ENCODE data around the gene POU4F2.

Gene POU4F2

GRCh38 chr4:146647615-146648460 is 9.1 kb downstream of the POU4F2 start:
- Mint-ChIP-seq H3K9me3 (peaks cover 3% of the 10 kb centered on the region), H3K36me3 (ENCODE audit: low read depth) (no peaks in the 10 kb centered on the region), H3K27me3 (ENCODE audit: low read depth) (peaks cover 100% of the 10 kb centered on the region), H3K27ac (no peak overlapping the region), H3K4me3 (no peak overlapping the region), H3K4me1 (no peaks in the 10 kb centered on the region)
- TF ChIP-seq CTCF (IDR thresholded peaks at IDR 0.05; ENCODE audit: unreplicated experiment in 3 of 3) = no peak

GRCh38 chr4:146648461-146648783 is 9.7 kb downstream of the POU4F2 start:
- no peaks in the 10 kb centered on the region for H3K4me1 Mint-ChIP-seq
- no peak overlapping the region for H3K4me3 Mint-ChIP-seq
- no peaks in the 10 kb centered on the region for H3K36me3 Mint-ChIP-seq (ENCODE audit: low read depth)
- TF ChIP-seq CTCF (IDR thresholded peaks at IDR 0.05; ENCODE audit: unreplicated experiment in 3 of 3) = no peak
- H3K9me3 Mint-ChIP-seq = peaks cover 3% of the 10 kb centered on the region
- peaks cover 100% of the 10 kb centered on the region for H3K27me3 Mint-ChIP-seq (ENCODE audit: low read depth)
- no peak overlapping the region for H3K27ac Mint-ChIP-seq

GRCh38 chr4:146649232-146649631 is 10.5 kb downstream of the POU4F2 start:
- Mint-ChIP-seq H3K4me3 (no peak overlapping the region), H3K27ac (no peak overlapping the region), H3K36me3 (ENCODE audit: low read depth) (no peaks in the 10 kb centered on the region), H3K9me3 (peaks cover 3% of the 10 kb centered on the region), H3K4me1 (peaks cover under 1% of the 10 kb centered on the region), H3K27me3 (ENCODE audit: low read depth) (peaks cover 100% of the 10 kb centered on the region)
- TF ChIP-seq CTCF (IDR thresholded peaks at IDR 0.05; ENCODE audit: unreplicated experiment in 3 of 3) = no peak

GRCh38 chr4:146650034-146650433 is 11.3 kb downstream of the POU4F2 start:
- H3K27me3 Mint-ChIP-seq (ENCODE audit: low read depth) = peaks cover 100% of the 10 kb centered on the region
- no peaks in the 10 kb centered on the region for H3K36me3 Mint-ChIP-seq (ENCODE audit: low read depth)
- TF ChIP-seq CTCF (IDR thresholded peaks at IDR 0.05; ENCODE audit: unreplicated experiment in 3 of 3) = no peak

GRCh38 chr4:146654687-146655520 is 16.2 kb downstream of the POU4F2 start:
- H3K36me3 Mint-ChIP-seq (ENCODE audit: low read depth) = no peaks in the 10 kb centered on the region
- peaks cover 92% of the 10 kb centered on the region for H3K27me3 Mint-ChIP-seq (ENCODE audit: low read depth)
- H3K4me1 Mint-ChIP-seq = peaks cover 6% of the 10 kb centered on the region
- no peak overlapping the region for H3K27ac Mint-ChIP-seq
- TF ChIP-seq CTCF (IDR thresholded peaks at IDR 0.05; ENCODE audit: unreplicated experiment in 3 of 3) = peak in 1 of 3 experiments; percentile 23
- no peaks in the 10 kb centered on the region for H3K9me3 Mint-ChIP-seq
- H3K4me3 Mint-ChIP-seq = peak overlapping the region; percentile 77 to 84 (median 82)

More at GRCh38 chr4:146650034-146650433, 11.3 kb downstream of the POU4F2 start:
- Mint-ChIP-seq H3K4me3 (no peak overlapping the region), H3K9me3 (peaks cover 3% of the 10 kb centered on the region), H3K4me1 (peaks cover 6% of the 10 kb centered on the region), H3K27ac (no peak overlapping the region)

Data from nephron (organoid).